Muscle layer of colon (tissue), 2 donors: ENCODE results near the gene LGALS16.
"Not testable (repeated sequence)": the region's sequence is repeated elsewhere in the genome, so short reads cannot be mapped to it uniquely, and the experiment has no call there.

Experiments used
- H3K27ac ChIP-seq: one replicate; pipeline ENCODE4 v1.7.0; 2013; ENCODE audit warnings: low read depth, mild to moderate bottlenecking, low read length, moderate library complexity
- H3K27me3 ChIP-seq, 2 donors: one replicate each; pipeline ENCODE4 v1.7.0; 2013; ENCODE audit warnings: low read length in 2 of 2, mild to moderate bottlenecking in 2 of 2; ENCODE audit not compliant: insufficient read depth in 2 of 2, control insufficient read depth in 1 of 2
- H3K36me3 ChIP-seq: one replicate; pipeline ENCODE4 v1.7.0; 2013; ENCODE audit warnings: mild to moderate bottlenecking, low read length; ENCODE audit not compliant: insufficient read depth
- H3K4me1 ChIP-seq: one replicate; pipeline ENCODE4 v1.7.0; 2013; ENCODE audit warnings: mild to moderate bottlenecking, low read length; ENCODE audit not compliant: insufficient read depth
- H3K4me3 ChIP-seq, 2 donors: one replicate each; pipeline ENCODE4 v1.7.0; 2013; ENCODE audit warnings: low read length in 2 of 2, low read depth in 1 of 2, mild to moderate bottlenecking in 1 of 2, moderate library complexity in 1 of 2
- H3K9ac ChIP-seq: one replicate; pipeline ENCODE4 v1.7.0; 2013; ENCODE audit warnings: low read length
- H3K9me3 ChIP-seq: one replicate; pipeline ENCODE4 v1.7.0; 2013; ENCODE audit warnings: mild to moderate bottlenecking, low read length
- donor health status: abdominal sarcoma.
- donor health status: Adenocarcinoma of cecum.

Gene LGALS16

GRCh38 chr19:39677961-39678889 is 22.5 kb downstream of the LGALS16 start:
- Histone ChIP-seq H3K27me3 (no peaks in the 10 kb centered on the region), H3K9me3 (no peaks in the 10 kb centered on the region), H3K9ac (no peak overlapping the region), H3K36me3 (no peaks in the 10 kb centered on the region), H3K27ac (no peak overlapping the region), H3K4me3 (no peak overlapping the region), H3K4me1 (no peaks in the 10 kb centered on the region)

GRCh38 chr19:39679056-39679790 is 23.5 kb downstream of the LGALS16 start:
- H3K4me3 ChIP-seq = no peak overlapping the region
- H3K9ac ChIP-seq = no peak overlapping the region

GRCh38 chr19:39679791-39680168 is 24.1 kb downstream of the LGALS16 start:
- H3K36me3 ChIP-seq = no peaks in the 10 kb centered on the region
- H3K9ac ChIP-seq = no peak overlapping the region
- no peaks in the 10 kb centered on the region for H3K9me3 ChIP-seq
- H3K27me3 ChIP-seq = no peaks in the 10 kb centered on the region
- no peak overlapping the region for H3K4me3 ChIP-seq
- H3K27ac ChIP-seq = no peak overlapping the region
- no peaks in the 10 kb centered on the region for H3K4me1 ChIP-seq

More at GRCh38 chr19:39679056-39679790, 23.5 kb downstream of the LGALS16 start:
- Histone ChIP-seq H3K27ac (no peak overlapping the region), H3K4me1 (no peaks in the 10 kb centered on the region), H3K36me3 (no peaks in the 10 kb centered on the region), H3K9me3 (no peaks in the 10 kb centered on the region), H3K27me3 (no peaks in the 10 kb centered on the region)

- no peaks in the 10 kb centered on the region for H3K4me1 ChIP-seq
- no peak overlapping the region for H3K9ac ChIP-seq
- no peaks in the 10 kb centered on the region for H3K9me3 ChIP-seq
- no peaks in the 10 kb centered on the region for H3K27me3 ChIP-seq
- no peaks in the 10 kb centered on the region for H3K36me3 ChIP-seq
- no peak overlapping the region for H3K4me3 ChIP-seq
- no peak overlapping the region for H3K27ac ChIP-seq
Observed at GRCh38 chr19:39680593-39680992, 24.9 kb downstream of the LGALS16 start.

- H3K36me3 ChIP-seq = no peaks in the 10 kb centered on the region
- no peaks in the 10 kb centered on the region for H3K4me1 ChIP-seq
- no peaks in the 10 kb centered on the region for H3K27me3 ChIP-seq
- no peak overlapping the region for H3K27ac ChIP-seq
- H3K9me3 ChIP-seq = no peaks in the 10 kb centered on the region
- H3K9ac ChIP-seq = no peak overlapping the region
- no peak overlapping the region for H3K4me3 ChIP-seq
Observed at GRCh38 chr19:39681416-39681815, 25.7 kb downstream of the LGALS16 start.

- H3K27me3 ChIP-seq = no peaks in the 10 kb centered on the region
Observed at GRCh38 chr19:39684267-39684666, 28.6 kb downstream of the LGALS16 start.

GRCh38 chr19:39686739-39687138 is 31.0 kb downstream of the LGALS16 start:
- Histone ChIP-seq H3K9ac (no peak overlapping the region), H3K4me3 (no peak overlapping the region), H3K4me1 (no peaks in the 10 kb centered on the region), H3K9me3 (no peaks in the 10 kb centered on the region), H3K27ac (no peak overlapping the region), H3K27me3 (no peaks in the 10 kb centered on the region), H3K36me3 (no peaks in the 10 kb centered on the region)

More at GRCh38 chr19:39684267-39684666, 28.6 kb downstream of the LGALS16 start:
- Histone ChIP-seq H3K27ac (no peak overlapping the region), H3K9me3 (no peaks in the 10 kb centered on the region), H3K4me3 (no peak overlapping the region), H3K4me1 (no peaks in the 10 kb centered on the region), H3K36me3 (no peaks in the 10 kb centered on the region), H3K9ac (no peak overlapping the region)

GRCh38 chr19:39688637-39689036 is 32.9 kb downstream of the LGALS16 start:
- H3K36me3 ChIP-seq, H3K4me3 ChIP-seq, H3K9me3 ChIP-seq, H3K27me3 ChIP-seq, H3K27ac ChIP-seq, H3K4me1 ChIP-seq, H3K9ac ChIP-seq: not testable (repeated sequence)

GRCh38 chr19:39692166-39692565 is 36.5 kb downstream of the LGALS16 start:
- H3K9ac ChIP-seq = no peak overlapping the region
- H3K4me1 ChIP-seq = no peaks in the 10 kb centered on the region
- no peaks in the 10 kb centered on the region for H3K36me3 ChIP-seq
- no peak overlapping the region for H3K27ac ChIP-seq
- peaks cover 0 to 3% of the 10 kb centered on the region in 2 donors for H3K27me3 ChIP-seq
- no peak overlapping the region for H3K4me3 ChIP-seq
- no peaks in the 10 kb centered on the region for H3K9me3 ChIP-seq

GRCh38 chr19:39692822-39693221 is 37.1 kb downstream of the LGALS16 start:
- peaks cover 0 to 3% of the 10 kb centered on the region in 2 donors for H3K27me3 ChIP-seq
- H3K4me3 ChIP-seq = no peak overlapping the region
- no peaks in the 10 kb centered on the region for H3K36me3 ChIP-seq
- H3K9me3 ChIP-seq = no peaks in the 10 kb centered on the region
- no peaks in the 10 kb centered on the region for H3K4me1 ChIP-seq
- H3K9ac ChIP-seq = no peak overlapping the region
- no peak overlapping the region for H3K27ac ChIP-seq

GRCh38 chr19:39695759-39696158 is 40.0 kb downstream of the LGALS16 start:
- H3K4me1 ChIP-seq = no peaks in the 10 kb centered on the region
- H3K9ac ChIP-seq = no peak overlapping the region
- no peak overlapping the region for H3K4me3 ChIP-seq
- no peaks in the 10 kb centered on the region for H3K9me3 ChIP-seq
- no peak overlapping the region for H3K27ac ChIP-seq
- peaks cover 0 to 3% of the 10 kb centered on the region in 2 donors for H3K27me3 ChIP-seq
- H3K36me3 ChIP-seq = no peaks in the 10 kb centered on the region
